Loucy (cell line): ENCODE data around the gene AAGAB.

Source experiments
- H2AFZ ChIP-seq: fragments of 200-600 bp; sonication (generic); 2 replicates; pipeline ENCODE4 v1.6.0; 2016; ENCODE audit warnings: antibody characterized with exemption, mild to moderate bottlenecking, low read length, moderate library complexity
- H3F3A ChIP-seq: fragments of 200-600 bp; 2 replicates; pipeline ENCODE4 v1.6.0; 2016; ENCODE audit warnings: antibody characterized with exemption, low read depth, mild to moderate bottlenecking
- H3K27me3 ChIP-seq: fragments of 200-600 bp; sonication (generic); 2 replicates; pipeline ENCODE4 v1.6.1; 2014; ENCODE audit warnings: low read length, mild to moderate bottlenecking; ENCODE audit not compliant: insufficient read depth, poor library complexity, severe bottlenecking
- H3K36me3 ChIP-seq: fragments of 200-600 bp; sonication (generic); 2 replicates; pipeline ENCODE4 v1.6.1; 2016; ENCODE audit warnings: low read length; ENCODE audit not compliant: insufficient read depth
- H3K4me1 ChIP-seq: fragments of 200-600 bp; sonication (generic); 2 replicates; pipeline ENCODE4 v1.5.1; 2014; ENCODE audit warnings: low read length, mild to moderate bottlenecking; ENCODE audit not compliant: insufficient read depth, poor library complexity, severe bottlenecking
- H3K4me2 ChIP-seq: fragments of 200-600 bp; sonication (generic); 2 replicates; pipeline ENCODE4 v1.6.0; 2014; ENCODE audit warnings: antibody characterized with exemption, low read length, low read depth, mild to moderate bottlenecking; ENCODE audit not compliant: poor library complexity, severe bottlenecking
- H3K4me3 ChIP-seq: fragments of 200-600 bp; sonication (generic); 2 replicates; pipeline ENCODE4 v1.5.1; 2014; ENCODE audit warnings: low read length, mild to moderate bottlenecking, mixed read lengths; ENCODE audit not compliant: poor library complexity, severe bottlenecking
- H3K79me2 ChIP-seq: fragments of 200-600 bp; sonication (generic); 2 replicates; pipeline ENCODE4 v1.6.1; 2014; ENCODE audit warnings: low read length; ENCODE audit not compliant: insufficient read depth
- H3K9ac ChIP-seq: fragments of 200-600 bp; sonication (generic); 2 replicates; pipeline ENCODE4 v1.6.0; 2014; ENCODE audit warnings: mild to moderate bottlenecking, low read depth, low read length, moderate library complexity; ENCODE audit not compliant: poor library complexity, severe bottlenecking
- H3K9me2 ChIP-seq: fragments of 200-600 bp; sonication (generic); replicated peaks from 2 replicates; pipeline ENCODE4 v1.6.1; 2016; ENCODE audit warnings: low read depth, low read length, mixed read lengths
- H3K9me3 ChIP-seq: fragments of 200-600 bp; sonication (generic); 2 replicates; pipeline ENCODE4 v1.6.1; 2014; ENCODE audit warnings: mild to moderate bottlenecking, antibody characterized with exemption, low read length, low read depth; ENCODE audit not compliant: insufficient read depth
- H4K20me1 ChIP-seq: fragments of 200-600 bp; sonication (generic); 2 replicates; pipeline ENCODE4 v1.6.0; 2014; ENCODE audit warnings: antibody characterized with exemption, low read length, mild to moderate bottlenecking; ENCODE audit not compliant: insufficient read depth, poor library complexity, severe bottlenecking
- EZH2phosphoT487 ChIP-seq: fragments of 200-600 bp; IDR thresholded peaks from 2 replicates; pipeline ENCODE4 v1.6.1; 2018; ENCODE audit warnings: antibody characterized with exemption, mild to moderate bottlenecking, moderate library complexity, borderline replicate concordance
- TF ChIP-seq, protein P1 (sequence below): fragments of 200-600 bp; sonication (generic); conservative IDR thresholded peaks from 2 replicates; pipeline ENCODE4 v1.5.1; 2014; ENCODE audit warnings: mild to moderate bottlenecking, antibody characterized with exemption, low read length

The AAGAB gene

DNA sequence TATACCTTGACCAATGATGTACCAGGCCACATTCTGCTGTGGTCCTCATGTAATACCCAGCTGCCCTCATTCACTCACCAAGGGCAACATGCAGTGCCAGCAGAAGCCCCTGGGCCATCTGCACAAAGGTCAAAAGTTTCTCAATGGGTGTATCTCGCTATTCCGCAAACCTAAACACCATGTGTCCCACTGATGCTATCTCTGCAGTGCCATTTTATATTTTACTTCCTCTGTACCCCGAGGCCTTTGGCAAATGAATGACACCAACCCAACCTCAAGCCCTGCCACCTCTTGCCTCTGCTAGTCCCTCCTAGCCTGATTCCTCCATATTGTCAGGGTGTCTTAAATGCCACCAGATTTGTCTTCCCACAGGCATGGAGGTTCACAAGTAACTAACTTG, 59.2 kb downstream of the AAGAB start:
- Histone ChIP-seq H3K9me2 (no peaks in the 10 kb centered on the region), H3K4me3 (no peak overlapping the region), H3K4me2 (no peak overlapping the region), H3K79me2 (no peaks in the 10 kb centered on the region), H2AFZ (no peak overlapping the region), H3F3A (no peaks in the 10 kb centered on the region), H3K9ac (no peak overlapping the region), H3K36me3 (peaks cover 43% of the 10 kb centered on the region; the same call in 1 of the 2 replicates), H3K9me3 (no peaks in the 10 kb centered on the region), H3K4me1 (peaks cover 17% of the 10 kb centered on the region), H3K27me3 (no peaks in the 10 kb centered on the region), H4K20me1 (no peaks in the 10 kb centered on the region)
- TF ChIP-seq EZH2phosphoT487: no peak
- TF ChIP-seq, protein P1, sequence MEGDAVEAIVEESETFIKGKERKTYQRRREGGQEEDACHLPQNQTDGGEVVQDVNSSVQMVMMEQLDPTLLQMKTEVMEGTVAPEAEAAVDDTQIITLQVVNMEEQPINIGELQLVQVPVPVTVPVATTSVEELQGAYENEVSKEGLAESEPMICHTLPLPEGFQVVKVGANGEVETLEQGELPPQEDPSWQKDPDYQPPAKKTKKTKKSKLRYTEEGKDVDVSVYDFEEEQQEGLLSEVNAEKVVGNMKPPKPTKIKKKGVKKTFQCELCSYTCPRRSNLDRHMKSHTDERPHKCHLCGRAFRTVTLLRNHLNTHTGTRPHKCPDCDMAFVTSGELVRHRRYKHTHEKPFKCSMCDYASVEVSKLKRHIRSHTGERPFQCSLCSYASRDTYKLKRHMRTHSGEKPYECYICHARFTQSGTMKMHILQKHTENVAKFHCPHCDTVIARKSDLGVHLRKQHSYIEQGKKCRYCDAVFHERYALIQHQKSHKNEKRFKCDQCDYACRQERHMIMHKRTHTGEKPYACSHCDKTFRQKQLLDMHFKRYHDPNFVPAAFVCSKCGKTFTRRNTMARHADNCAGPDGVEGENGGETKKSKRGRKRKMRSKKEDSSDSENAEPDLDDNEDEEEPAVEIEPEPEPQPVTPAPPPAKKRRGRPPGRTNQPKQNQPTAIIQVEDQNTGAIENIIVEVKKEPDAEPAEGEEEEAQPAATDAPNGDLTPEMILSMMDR: no peak

DNA sequence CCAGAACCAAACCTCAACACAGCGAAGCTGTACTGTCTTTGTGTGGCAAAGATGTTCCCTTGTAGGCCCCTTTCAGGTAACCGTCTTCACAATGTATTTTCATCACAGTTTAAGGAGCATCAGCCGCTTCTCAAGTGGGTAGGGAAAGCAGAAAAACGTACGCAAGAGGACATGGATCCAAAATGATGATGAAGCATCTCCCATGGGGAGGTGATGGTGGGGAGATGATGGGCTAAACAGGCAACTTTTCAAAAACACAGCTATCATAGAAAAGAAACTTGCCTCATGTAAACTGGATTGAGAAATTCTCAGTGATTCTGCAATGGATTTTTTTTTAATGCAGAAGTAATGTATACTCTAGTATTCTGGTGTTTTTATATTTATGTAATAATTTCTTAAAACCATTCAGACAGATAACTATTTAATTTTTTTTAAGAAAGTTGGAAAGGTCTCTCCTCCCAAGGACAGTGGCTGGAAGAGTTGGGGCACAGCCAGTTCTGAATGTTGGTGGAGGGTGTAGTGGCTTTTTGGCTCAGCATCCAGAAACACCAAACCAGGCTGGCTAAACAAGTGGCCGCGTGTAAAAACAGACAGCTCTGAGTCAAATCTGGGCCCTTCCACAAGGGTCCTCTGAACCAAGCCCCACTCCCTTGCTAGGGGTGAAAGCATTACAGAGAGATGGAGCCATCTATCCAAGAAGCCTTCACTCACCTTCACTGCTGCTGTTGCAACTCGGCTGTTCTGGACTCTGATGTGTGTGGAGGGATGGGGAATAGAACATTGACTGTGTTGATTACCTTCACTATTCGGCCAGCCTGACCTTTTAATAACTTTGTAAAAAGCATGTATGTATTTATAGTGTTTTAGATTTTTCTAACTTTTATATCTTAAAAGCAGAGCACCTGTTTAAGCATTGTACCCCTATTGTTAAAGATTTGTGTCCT, 60.0 kb downstream of the AAGAB start:
- Histone ChIP-seq H4K20me1 (no peaks in the 10 kb centered on the region), H2AFZ (no peak overlapping the region), H3K79me2 (no peaks in the 10 kb centered on the region), H3K9me3 (no peaks in the 10 kb centered on the region), H3K4me3 (no peak overlapping the region), H3K9me2 (no peaks in the 10 kb centered on the region), H3F3A (no peaks in the 10 kb centered on the region), H3K4me2 (no peak overlapping the region), H3K4me1 (peaks cover 17% of the 10 kb centered on the region), H3K9ac (no peak overlapping the region), H3K27me3 (no peaks in the 10 kb centered on the region), H3K36me3 (peaks cover 45% of the 10 kb centered on the region; the same call in 1 of the 2 replicates)
- TF ChIP-seq, protein P1: no peak
- no peak for TF ChIP-seq EZH2phosphoT487

DNA sequence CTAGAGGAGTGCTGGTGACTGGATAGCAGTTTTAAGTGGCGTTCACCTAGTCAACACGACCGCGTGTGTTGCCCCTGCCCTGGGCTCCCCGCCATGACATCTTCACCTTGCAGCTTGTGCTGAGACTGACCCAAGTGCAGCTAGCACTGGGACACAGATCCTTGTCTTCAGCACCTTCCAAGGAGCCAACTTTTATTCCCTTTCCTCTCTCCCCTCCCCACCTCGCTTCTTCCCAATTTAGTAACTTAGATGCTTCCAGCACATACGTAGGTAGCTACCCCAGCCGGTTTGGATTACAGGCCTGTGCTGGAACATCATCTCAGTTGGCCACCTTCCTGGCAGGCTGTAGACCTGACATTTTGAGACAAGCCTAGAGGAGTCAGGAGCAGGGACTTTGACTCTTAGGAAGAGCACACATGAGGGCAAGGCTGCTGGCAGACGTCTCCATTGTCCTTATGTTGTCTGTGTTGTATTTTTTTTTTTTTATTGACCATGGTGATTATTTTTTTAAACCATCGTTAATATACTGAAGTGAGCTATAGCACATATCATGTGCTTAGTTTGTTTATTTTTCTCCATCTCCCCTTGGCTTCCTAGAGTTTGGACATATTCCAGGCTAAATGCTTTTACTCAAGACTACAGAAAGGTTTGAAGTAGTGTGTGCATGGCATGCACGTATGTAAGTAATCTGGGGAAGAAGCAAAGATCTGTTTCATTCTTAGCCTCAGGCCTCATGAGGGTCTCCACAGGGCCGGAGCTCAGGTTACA, 61.1 kb downstream of the AAGAB start:
- no peak overlapping the region for H3K4me3 ChIP-seq
- TF ChIP-seq, protein P1: no peak
- no peak for TF ChIP-seq EZH2phosphoT487
- H3K9ac ChIP-seq: no peak overlapping the region
- H3F3A ChIP-seq: no peaks in the 10 kb centered on the region
- H3K4me2 ChIP-seq: no peak overlapping the region
- no peaks in the 10 kb centered on the region for H4K20me1 ChIP-seq
- H2AFZ ChIP-seq: no peak overlapping the region
- H3K4me1 ChIP-seq: peaks cover 12% of the 10 kb centered on the region
- H3K27me3 ChIP-seq: no peaks in the 10 kb centered on the region
- no peaks in the 10 kb centered on the region for H3K9me3 ChIP-seq
- peaks cover 56% of the 10 kb centered on the region; the same call in 1 of the 2 replicates for H3K36me3 ChIP-seq
- no peaks in the 10 kb centered on the region for H3K79me2 ChIP-seq
- no peaks in the 10 kb centered on the region for H3K9me2 ChIP-seq
